ENCODE measurements around the gene FERMT1.

The FERMT1 gene

GRCh38 chr20:6130045-6130444, 7.2 kb upstream of the FERMT1 start:
- H3K4me3 ChIP-seq (ENCODE audit: low read length, poor library complexity, severe bottlenecking): no peak overlapping the region
- H4K20me1 ChIP-seq (ENCODE audit: insufficient read depth, low read length, poor library complexity, severe bottlenecking): no peaks in the 10 kb centered on the region
- no peak overlapping the region for H3K9ac ChIP-seq (ENCODE audit: low read depth, low read length, poor library complexity, severe bottlenecking)
- no peaks in the 10 kb centered on the region for H3K9me2 ChIP-seq (replicated peaks; ENCODE audit: low read depth, low read length)
- no peaks in the 10 kb centered on the region for H3K36me3 ChIP-seq (ENCODE audit: insufficient read depth, low read length)
- no peaks in the 10 kb centered on the region for H3K4me1 ChIP-seq (ENCODE audit: insufficient read depth, low read length, poor library complexity, severe bottlenecking)
- TF ChIP-seq EZH2phosphoT487 (IDR thresholded peaks at IDR 0.05; ENCODE audit: borderline replicate concordance): no peak
- TF ChIP-seq, protein P1, sequence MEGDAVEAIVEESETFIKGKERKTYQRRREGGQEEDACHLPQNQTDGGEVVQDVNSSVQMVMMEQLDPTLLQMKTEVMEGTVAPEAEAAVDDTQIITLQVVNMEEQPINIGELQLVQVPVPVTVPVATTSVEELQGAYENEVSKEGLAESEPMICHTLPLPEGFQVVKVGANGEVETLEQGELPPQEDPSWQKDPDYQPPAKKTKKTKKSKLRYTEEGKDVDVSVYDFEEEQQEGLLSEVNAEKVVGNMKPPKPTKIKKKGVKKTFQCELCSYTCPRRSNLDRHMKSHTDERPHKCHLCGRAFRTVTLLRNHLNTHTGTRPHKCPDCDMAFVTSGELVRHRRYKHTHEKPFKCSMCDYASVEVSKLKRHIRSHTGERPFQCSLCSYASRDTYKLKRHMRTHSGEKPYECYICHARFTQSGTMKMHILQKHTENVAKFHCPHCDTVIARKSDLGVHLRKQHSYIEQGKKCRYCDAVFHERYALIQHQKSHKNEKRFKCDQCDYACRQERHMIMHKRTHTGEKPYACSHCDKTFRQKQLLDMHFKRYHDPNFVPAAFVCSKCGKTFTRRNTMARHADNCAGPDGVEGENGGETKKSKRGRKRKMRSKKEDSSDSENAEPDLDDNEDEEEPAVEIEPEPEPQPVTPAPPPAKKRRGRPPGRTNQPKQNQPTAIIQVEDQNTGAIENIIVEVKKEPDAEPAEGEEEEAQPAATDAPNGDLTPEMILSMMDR (conservative IDR thresholded peaks at IDR 0.05; ENCODE audit: low read length): no peak
- H3K79me2 ChIP-seq (ENCODE audit: insufficient read depth, low read length): no peaks in the 10 kb centered on the region
- H3K27me3 ChIP-seq (ENCODE audit: insufficient read depth, low read length, poor library complexity, severe bottlenecking): no peaks in the 10 kb centered on the region
- H3K4me2 ChIP-seq (ENCODE audit: low read depth, low read length, poor library complexity, severe bottlenecking): no peak overlapping the region
- no peaks in the 10 kb centered on the region for H3F3A ChIP-seq (ENCODE audit: low read depth)
- H3K9me3 ChIP-seq (ENCODE audit: insufficient read depth, low read depth, low read length): no peaks in the 10 kb centered on the region
- H2AFZ ChIP-seq (ENCODE audit: low read length): no peak overlapping the region

DNA sequence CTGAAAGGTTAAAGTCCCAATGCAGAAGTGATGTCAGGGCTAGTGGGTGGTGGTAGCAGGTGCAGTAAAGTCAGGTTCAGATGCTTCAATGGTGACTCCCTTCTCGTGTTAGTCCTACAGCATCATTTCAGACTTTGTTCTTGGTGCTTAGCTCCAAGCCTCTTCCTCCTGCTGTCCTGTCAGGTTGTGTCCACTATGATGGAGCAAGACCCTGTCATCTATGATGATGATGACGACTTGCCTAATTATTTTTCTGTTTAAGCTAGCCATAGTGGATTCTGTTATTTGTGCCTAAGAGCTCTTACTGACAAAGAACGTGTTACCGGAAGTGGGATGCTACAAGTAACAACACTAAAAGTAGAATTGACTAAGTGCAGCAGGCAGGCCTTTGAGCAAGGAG, 5.0 kb upstream of the FERMT1 start:
- Histone ChIP-seq H3K4me2 (ENCODE audit: low read depth, low read length, poor library complexity, severe bottlenecking) (no peak overlapping the region), H2AFZ (ENCODE audit: low read length) (no peak overlapping the region), H3K9me2 (replicated peaks; ENCODE audit: low read depth, low read length) (no peaks in the 10 kb centered on the region), H3F3A (ENCODE audit: low read depth) (no peaks in the 10 kb centered on the region), H3K36me3 (ENCODE audit: insufficient read depth, low read length) (no peaks in the 10 kb centered on the region), H3K9me3 (ENCODE audit: insufficient read depth, low read depth, low read length) (no peaks in the 10 kb centered on the region), H3K9ac (ENCODE audit: low read depth, low read length, poor library complexity, severe bottlenecking) (no peak overlapping the region), H3K79me2 (ENCODE audit: insufficient read depth, low read length) (no peaks in the 10 kb centered on the region), H3K4me3 (ENCODE audit: low read length, poor library complexity, severe bottlenecking) (no peak overlapping the region), H4K20me1 (ENCODE audit: insufficient read depth, low read length, poor library complexity, severe bottlenecking) (no peaks in the 10 kb centered on the region), H3K4me1 (ENCODE audit: insufficient read depth, low read length, poor library complexity, severe bottlenecking) (no peaks in the 10 kb centered on the region), H3K27me3 (ENCODE audit: insufficient read depth, low read length, poor library complexity, severe bottlenecking) (no peaks in the 10 kb centered on the region)
- no peak for TF ChIP-seq EZH2phosphoT487 (IDR thresholded peaks at IDR 0.05; ENCODE audit: borderline replicate concordance)
- TF ChIP-seq, protein P1 (conservative IDR thresholded peaks at IDR 0.05; ENCODE audit: low read length): no peak

- no peak overlapping the region for H3K4me2 ChIP-seq (ENCODE audit: low read depth, low read length, poor library complexity, severe bottlenecking)
- no peaks in the 10 kb centered on the region for H3K9me3 ChIP-seq (ENCODE audit: insufficient read depth, low read depth, low read length)
- H3K9ac ChIP-seq (ENCODE audit: low read depth, low read length, poor library complexity, severe bottlenecking): no peak overlapping the region
- no peak overlapping the region for H2AFZ ChIP-seq (ENCODE audit: low read length)
- H3K79me2 ChIP-seq (ENCODE audit: insufficient read depth, low read length): no peaks in the 10 kb centered on the region
- TF ChIP-seq, protein P1 (conservative IDR thresholded peaks at IDR 0.05; ENCODE audit: low read length): no peak
- TF ChIP-seq EZH2phosphoT487 (IDR thresholded peaks at IDR 0.05; ENCODE audit: borderline replicate concordance): no peak
- H3K4me3 ChIP-seq (ENCODE audit: low read length, poor library complexity, severe bottlenecking): no peak overlapping the region
- no peaks in the 10 kb centered on the region for H3K36me3 ChIP-seq (ENCODE audit: insufficient read depth, low read length)
- H4K20me1 ChIP-seq (ENCODE audit: insufficient read depth, low read length, poor library complexity, severe bottlenecking): no peaks in the 10 kb centered on the region
- no peaks in the 10 kb centered on the region for H3K27me3 ChIP-seq (ENCODE audit: insufficient read depth, low read length, poor library complexity, severe bottlenecking)
- H3K4me1 ChIP-seq (ENCODE audit: insufficient read depth, low read length, poor library complexity, severe bottlenecking): no peaks in the 10 kb centered on the region
- no peaks in the 10 kb centered on the region for H3F3A ChIP-seq (ENCODE audit: low read depth)
- H3K9me2 ChIP-seq (replicated peaks; ENCODE audit: low read depth, low read length): no peaks in the 10 kb centered on the region
These were observed 4.0 kb upstream of the FERMT1 start for GRCh38 chr20:6126846-6127245.

All from Loucy (cell line).